Esophagus squamous epithelium (tissue), 5 donors: ENCODE measurements around the gene PAIP2. TPM values are rescaled to one million over a fixed set of nuclear protein-coding genes. Genes with fewer than 3 reads are reported as not detected.

ENCODE experiments used
- DNase-seq: peaks from one replicate; lab custom pipeline; 2025; lab: John Stamatoyannopoulos, UW
- H3K27ac ChIP-seq, 4 donors: fragments of 200-600 bp; sonication (generic); one replicate each; pipeline ENCODE4 v1.5.1; 2016 to 2019; ENCODE audit warnings: mild to moderate bottlenecking in 1 of 4
- H3K27me3 ChIP-seq, 4 donors: fragments of 200-600 bp; sonication (generic); 1 replicate in 3 of 4; 2 replicates in 1 of 4; pipeline versions ENCODE4 v1.5.1 to v1.6.0; 2017 to 2021; ENCODE audit warnings: antibody characterized with exemption in 1 of 4
- H3K36me3 ChIP-seq, 3 donors: fragments of 200-600 bp; sonication (generic); one replicate each; pipeline ENCODE4 v1.5.1; 2016 to 2019
- H3K4me1 ChIP-seq, 3 donors: fragments of 200-600 bp; sonication (generic); one replicate each; pipeline ENCODE4 v1.5.1; 2017 to 2019
- H3K4me3 ChIP-seq, 4 donors: fragments of 200-600 bp; sonication (generic); 1 replicate in 3 of 4; 2 replicates in 1 of 4; pipeline ENCODE4 v1.5.1; 2016 to 2019; ENCODE audit warnings: mild to moderate bottlenecking in 2 of 4, moderate library complexity in 1 of 4
- H3K9me3 ChIP-seq, 3 donors: fragments of 200-600 bp; sonication (generic); one replicate each; pipeline ENCODE4 v1.5.1; 2016 to 2019
- CTCF ChIP-seq, 6 experiments: fragments of 450-650 bp in 4 of 6; fragments of 200-600 bp in 2 of 6; sonication (generic) in 2 of 6; IDR thresholded peaks; one replicate each; pipeline ENCODE4 v1.5.1; 2016 to 2019; ENCODE audit warnings: antibody characterized with exemption in 6 of 6, mild to moderate bottlenecking in 4 of 6, moderate library complexity in 4 of 6
- POLR2A ChIP-seq, 4 donors: fragments of 450-650 bp; IDR thresholded peaks; one replicate each; pipeline ENCODE4 v1.6.1; 2017; ENCODE audit warnings: antibody characterized with exemption in 4 of 4, mild to moderate bottlenecking in 4 of 4, moderate library complexity in 3 of 4
- WGBS, 2 donors: methylation state at CpG; one replicate each; pipeline ENCODE4 v1.1.5; 2018; 5-methylcytosine and 5-hydroxymethylcytosine counted together
- intact Hi-C: fragments of 100-400 bp; cut with DNase I; formaldehyde crosslinking; loops from one replicate; pipeline ENCODE4 v1.15.0; 2022
- small RNA-seq, 4 donors: library from RNA; depleted of rRNA; stranded (forward); fragments of <200 nt; gene quantifications; one replicate each; pipeline ENCODE3, GENCODE V24; 2016
- total RNA-seq, 4 donors: library from RNA; depleted of rRNA; stranded (reverse); fragments of >200 nt; gene quantifications; one replicate each; pipeline ENCODE4 v1.1.0, GENCODE V29; 2016
- donor health status: DM: yes; HTN: yes; CAD: no.

The PAIP2 gene
- total RNA-seq, 4 donors from 2014 or later, result 33.7 to 69.0 (median 57.6) TPM

- DNase-seq, result no peak
- WGBS, 2 donors, result 67 to 73% methylated on average over 1 of the region's 1 CpG
- H3K27me3 ChIP-seq, result no peaks in the 10 kb centered on the region
- intact Hi-C loops, result no loop called here
- peaks cover 18 to 65% (median 43%) of the 10 kb centered on the region in 3 donors for H3K4me1 ChIP-seq
- no peaks in the 10 kb centered on the region for H3K9me3 ChIP-seq
- H3K4me3 ChIP-seq, result no peak overlapping the region
- peaks cover 0 to 22% (median 0%) of the 10 kb centered on the region in 3 donors for H3K36me3 ChIP-seq
- peak overlapping the region in 3 of 4 donors; percentile 11 to 85 (median 82) for H3K27ac ChIP-seq
- TF ChIP-seq POLR2A (IDR thresholded peaks at IDR 0.05), result no peak
- TF ChIP-seq CTCF (IDR thresholded peaks at IDR 0.05), result no peak
These were observed 77.1 kb downstream of the PAIP2 start for GRCh38 chr5:139418793-139419192.

Small RNA genes within 50 kb of the gene (small RNA-seq; reads per million reads assigned to genes)
- gene RNA5SP195, result 0 reads per million in 4 donors

Other genes starting within 250 kb of the PAIP2 start
- 10 to 100 TPM; 18.0 to 34.6 (median 18.3) TPM for gene SIL1, start 143.5 kb upstream of the PAIP2 start, total RNA-seq
- 100 to 1,000 TPM; 103 to 185 (median 147) TPM for gene MATR3, start 48.1 kb upstream of the PAIP2 start, total RNA-seq
- gene SLC23A1, start 41.4 kb downstream of the PAIP2 start, total RNA-seq, result 1 to 10 TPM in 1 of 4 donors, not detected in 3; 6.4 TPM
- gene MZB1, start 48.1 kb downstream of the PAIP2 start, total RNA-seq, result 10 to 100 TPM in 1 of 4 donors, 1 to 10 TPM in 1, under 1 TPM in 2; 0.49 to 11.0 (median 2.0) TPM
- 1 to 10 TPM in 3 of 4 donors, under 1 TPM in 1; 0.95 to 1.8 (median 1.0) TPM for gene PROB1, start 53.2 kb downstream of the PAIP2 start, total RNA-seq
- 1 to 10 TPM; 1.5 to 5.9 (median 5.5) TPM for gene SPATA24, start 62.2 kb downstream of the PAIP2 start, total RNA-seq
- 1 to 10 TPM in 3 of 4 donors, under 1 TPM in 1; 0.53 to 6.9 (median 3.9) TPM for gene DNAJC18, start 97.7 kb downstream of the PAIP2 start, total RNA-seq
- gene ECSCR, start 120.9 kb downstream of the PAIP2 start, total RNA-seq, result 10 to 100 TPM in 2 of 4 donors, 1 to 10 TPM in 2; 1.7 to 19.5 (median 6.9) TPM
- not detected for gene SMIM33, start 129.2 kb downstream of the PAIP2 start, total RNA-seq
- gene STING1, start 140.9 kb downstream of the PAIP2 start, total RNA-seq, result 10 to 100 TPM; 33.0 to 49.6 (median 38.6) TPM
- gene UBE2D2, start 219.5 kb downstream of the PAIP2 start, total RNA-seq, result 10 to 100 TPM; 63.7 to 85.4 (median 81.1) TPM